Activated CD8-positive, alpha-beta memory T cell treated with anti-CD3 and anti-CD28 coated beads, Interleukin-2, amount 50 U/mL, for 1 hour (primary cell): ENCODE measurements around the gene PLAU.
"Not testable (repeated sequence)": the region's sequence is repeated elsewhere in the genome, so short reads cannot be mapped to it uniquely, and the experiment has no call there.

Experiments used
- DNase-seq: peaks from one replicate; pipeline ENCODE4 v3.0.0-alpha.2; 2020; ENCODE audit errors: extremely low read depth

PLAU gene

DNA sequence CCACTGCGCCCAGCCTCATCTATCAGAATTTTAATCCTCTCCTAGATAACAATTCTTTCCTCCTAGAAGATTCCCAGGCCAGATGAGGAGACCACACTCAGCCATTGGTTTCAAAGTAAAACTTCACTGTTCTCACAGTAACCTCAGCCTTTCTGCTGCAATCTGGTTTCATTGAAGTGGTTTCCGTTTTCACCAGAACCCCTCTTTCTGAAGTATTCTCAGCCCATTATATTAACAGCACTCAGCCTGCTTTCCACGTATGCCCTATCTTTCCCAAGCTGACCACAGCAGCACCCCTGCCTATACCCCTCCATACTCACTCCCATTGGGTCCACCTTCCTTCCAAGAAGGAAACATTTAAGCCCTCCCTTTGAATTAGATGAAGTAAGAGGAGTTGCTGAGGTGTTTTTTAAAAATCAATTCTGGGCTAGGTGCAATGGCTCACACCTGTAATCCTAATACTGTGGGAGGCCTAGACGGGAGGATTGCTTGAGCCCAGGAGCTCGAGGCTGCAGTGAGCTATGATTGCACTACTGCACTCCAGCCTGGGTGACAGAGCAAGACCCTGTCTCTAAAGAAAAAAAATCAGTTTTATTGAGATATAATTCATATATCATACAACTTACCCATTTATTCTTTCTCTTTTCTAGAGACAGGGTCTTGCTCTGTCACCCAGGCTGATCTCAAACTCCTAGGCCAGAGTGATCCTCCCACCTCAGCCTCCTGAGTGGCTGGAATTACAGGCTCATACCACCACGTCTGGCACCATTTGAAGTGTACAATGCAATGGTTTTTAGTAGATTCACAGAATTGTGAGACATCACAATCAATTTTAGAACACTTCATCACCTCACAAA is 11.3 kb downstream of the PLAU start:
- DNase-seq, result no peak

GRCh38 chr10:73922864-73923133 is 11.9 kb downstream of the PLAU start:
- no peak for DNase-seq

DNA sequence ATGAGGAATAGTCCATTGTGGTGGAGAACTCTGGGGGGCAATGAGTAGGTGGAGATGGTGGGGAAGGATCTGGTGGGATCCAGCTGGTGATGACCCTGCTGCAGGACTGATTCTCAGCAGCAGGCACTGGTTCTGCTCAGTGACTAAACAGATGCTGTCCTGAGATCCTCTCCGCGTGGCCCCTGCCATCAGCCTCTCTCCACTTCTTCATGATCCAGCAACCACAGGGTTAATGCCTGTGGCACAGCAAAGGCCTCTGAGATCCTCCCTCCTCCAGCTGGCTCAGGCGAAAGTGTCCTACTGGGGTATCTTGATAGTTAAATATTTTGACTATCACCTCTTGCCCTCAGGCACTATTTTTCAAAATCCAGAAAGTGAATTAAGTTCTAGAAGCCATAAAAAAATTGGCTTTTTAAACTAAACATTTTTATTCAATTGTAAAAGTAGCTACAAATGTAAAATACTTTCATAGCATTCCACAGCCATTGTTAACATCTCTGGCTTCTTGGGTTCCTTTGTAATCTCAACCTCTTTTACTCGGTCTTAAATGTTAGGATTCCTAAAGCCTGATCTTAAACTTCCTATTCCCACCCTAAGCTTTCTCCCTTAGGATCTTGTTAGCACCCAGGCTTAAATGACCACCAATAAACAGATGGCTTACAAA is 13.1 kb downstream of the PLAU start:
- no peak for DNase-seq

DNA sequence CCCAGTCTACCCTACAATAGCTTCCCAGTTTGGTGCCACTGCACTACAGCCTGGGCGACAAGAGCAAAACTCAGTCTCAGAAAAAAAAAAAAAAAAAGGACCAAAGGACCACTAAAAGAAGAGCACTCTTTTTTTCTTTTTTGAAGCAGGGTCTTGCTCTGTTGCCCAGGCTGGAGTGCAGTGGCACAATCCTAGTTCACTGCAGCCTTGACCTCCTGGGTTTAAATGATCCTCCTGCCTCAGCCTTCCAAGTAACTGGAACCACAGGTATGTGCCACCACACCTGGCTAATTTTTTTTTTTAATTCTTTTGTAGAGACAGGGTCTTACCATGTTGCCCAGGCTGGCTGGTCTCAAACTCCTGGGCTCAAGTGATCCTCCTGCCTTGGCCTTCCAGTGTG is 14.0 kb downstream of the PLAU start:
- DNase-seq, result no peak

- no peak for DNase-seq
Observed at GRCh38 chr10:73925539-73925938, 14.6 kb downstream of the PLAU start.

GRCh38 chr10:73926152-73926764 is 15.3 kb downstream of the PLAU start:
- DNase-seq, result no peak

- not testable (repeated sequence) for DNase-seq
Observed at GRCh38 chr10:73930630-73931327, 19.8 kb downstream of the PLAU start.

- no peak for DNase-seq
Observed at GRCh38 chr10:73931767-73932619, 21.1 kb downstream of the PLAU start.

DNA sequence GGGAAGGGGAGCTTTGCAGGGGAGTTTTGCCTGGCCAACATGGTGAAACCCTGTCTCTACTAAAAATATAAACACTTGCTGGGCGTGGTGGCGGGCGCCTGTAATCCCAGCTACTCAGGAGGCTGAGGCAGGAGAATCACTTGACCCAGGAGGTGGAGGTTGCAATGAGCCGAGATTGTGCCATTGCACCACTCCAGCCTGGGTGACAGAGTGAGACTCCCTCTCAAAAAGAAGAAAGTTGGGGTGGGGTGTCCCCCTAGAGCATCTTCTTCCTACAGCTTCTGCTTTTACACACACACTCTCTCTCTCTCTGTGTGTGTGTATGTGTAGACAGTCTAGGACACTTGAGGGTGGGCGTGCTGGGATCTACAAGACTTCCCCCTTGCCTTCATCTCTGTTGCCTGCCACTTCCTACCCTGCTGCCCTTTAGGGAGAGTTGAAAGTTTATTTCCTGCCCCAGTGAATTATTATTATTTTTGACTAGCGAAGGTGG is 21.7 kb downstream of the PLAU start:
- DNase-seq, result no peak

DNA sequence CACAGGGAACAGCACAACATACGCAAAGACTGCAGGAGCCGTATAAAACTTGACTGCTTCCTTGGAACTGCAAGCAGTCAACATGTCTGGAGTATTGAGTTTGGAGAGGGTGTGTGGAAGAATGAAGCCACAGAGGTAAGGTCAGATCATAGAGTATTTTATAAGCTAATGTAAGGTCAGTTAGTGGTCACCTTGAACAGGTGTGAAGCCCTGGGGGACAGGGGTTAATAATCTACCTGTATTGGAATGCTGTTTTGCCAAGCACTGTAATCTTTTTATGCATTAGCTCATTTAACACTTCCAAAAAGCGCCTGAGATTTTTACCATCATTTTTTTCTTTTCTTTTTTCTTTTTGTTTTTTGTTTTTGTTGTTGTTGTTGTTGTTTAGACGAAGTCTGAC is 23.1 kb downstream of the PLAU start:
- DNase-seq, result no peak

DNA sequence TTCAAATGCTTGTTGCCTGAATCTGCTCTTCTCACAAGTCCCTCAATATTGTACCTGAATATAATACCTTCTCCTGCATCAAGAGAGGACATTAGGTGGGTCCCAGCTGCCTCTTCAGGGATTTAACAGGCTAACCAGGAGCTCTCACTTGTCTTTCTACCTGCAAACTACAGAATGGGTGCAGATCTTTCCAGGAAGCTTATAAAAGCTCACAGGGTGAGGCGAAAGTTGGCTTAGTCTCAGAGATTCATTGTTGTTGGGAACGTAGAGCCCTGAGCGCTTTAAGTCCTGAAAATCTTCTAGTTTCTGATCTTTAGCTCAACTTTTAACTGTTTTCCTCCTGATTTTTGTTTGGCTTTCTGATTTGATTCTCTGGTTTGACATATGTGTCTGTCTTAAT is 25.0 kb downstream of the PLAU start:
- no peak for DNase-seq

- DNase-seq, result no peak
Observed at GRCh38 chr10:73937333-73938043, 26.6 kb downstream of the PLAU start.

- DNase-seq, result peak; percentile 51
Observed at GRCh38 chr10:73940634-73941221, 29.8 kb downstream of the PLAU start.

- no peak for DNase-seq
Observed at GRCh38 chr10:73941300-73941699, 30.4 kb downstream of the PLAU start.

DNA sequence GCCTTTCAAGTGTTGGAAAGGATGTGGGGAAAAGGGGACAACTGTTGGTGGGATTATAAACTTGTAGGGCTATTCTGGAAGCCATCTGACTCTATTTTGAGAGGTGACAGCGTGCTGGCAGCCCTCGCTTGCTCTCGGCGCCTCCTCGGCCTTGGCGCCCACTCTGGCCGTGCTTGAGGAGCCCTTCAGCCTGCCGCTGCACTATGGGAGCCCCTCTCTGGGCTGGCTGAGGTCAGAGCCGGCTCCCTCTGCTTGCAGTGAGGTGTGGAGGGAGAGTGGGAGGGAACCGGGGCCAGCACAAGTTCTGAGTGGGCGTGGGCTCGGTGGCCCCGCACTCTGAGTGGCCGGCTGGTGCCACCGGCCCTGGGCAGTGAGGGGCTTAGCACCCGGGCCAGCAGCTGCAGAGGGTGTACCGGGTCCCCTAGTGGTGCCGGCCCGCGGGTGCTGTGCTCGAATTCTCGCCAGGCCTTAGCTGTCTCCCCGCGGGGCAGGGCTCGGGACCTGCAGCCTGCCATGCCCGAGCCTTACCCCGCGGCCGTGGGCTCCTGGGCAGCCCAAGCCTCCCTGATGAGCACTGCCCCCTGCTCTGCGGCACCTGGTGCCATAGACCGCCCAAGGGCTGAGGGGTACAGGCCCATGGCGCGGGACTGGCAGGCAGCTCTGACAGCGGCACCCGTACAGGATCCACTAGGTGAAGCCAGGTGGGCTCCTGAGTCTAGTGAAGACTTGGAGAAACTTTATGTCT is 33.6 kb downstream of the PLAU start:
- no peak for DNase-seq

GRCh38 chr10:73946253-73947145 is 35.6 kb downstream of the PLAU start:
- DNase-seq, result no peak

DNA sequence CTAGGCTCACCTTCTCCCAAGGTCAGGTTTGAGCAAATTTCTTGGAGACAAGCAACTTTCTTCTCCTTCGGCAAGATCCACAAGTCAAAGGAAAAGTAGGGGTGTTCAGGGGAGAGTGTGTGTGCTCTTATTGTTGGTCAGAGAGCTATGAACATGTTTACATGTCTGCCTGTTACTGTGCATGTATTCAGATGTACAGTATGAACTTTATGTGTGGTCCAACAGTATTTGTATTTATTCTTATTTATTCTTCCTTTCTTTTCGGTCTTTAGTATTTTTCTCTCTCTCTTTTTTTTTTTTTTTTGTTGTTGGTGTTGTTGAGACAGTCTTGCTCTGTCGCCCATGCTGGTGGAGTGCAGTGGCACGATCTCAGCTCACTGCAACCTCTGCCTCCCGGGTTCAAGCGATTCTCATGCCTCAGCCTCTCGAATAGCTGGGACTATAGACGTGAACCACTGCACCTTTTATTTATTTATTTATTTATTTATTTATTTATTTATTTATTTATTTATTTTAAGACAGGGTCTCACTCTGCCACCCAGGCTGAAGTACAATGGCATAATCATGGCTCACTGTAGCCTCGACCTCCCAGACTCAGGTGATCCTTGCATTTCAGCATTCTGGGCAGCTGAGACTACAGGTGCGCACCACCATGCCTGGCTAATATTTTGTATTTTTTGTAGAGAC is 38.2 kb downstream of the PLAU start:
- no peak for DNase-seq
